Mucosa of descending colon (tissue), 3 donors: ENCODE measurements around the gene DUSP5. TPM values are rescaled to one million over a fixed set of nuclear protein-coding genes. Genes with fewer than 3 reads are reported as not detected.
A peak's percentile ranks its signal among the peaks of the same experiment; 100 is the strongest.
"Not testable (repeated sequence)": the region's sequence is repeated elsewhere in the genome, so short reads cannot be mapped to it uniquely, and the experiment has no call there.

Experiments used
- ATAC-seq: fragments of 200-7000 bp; cut with Tn5 transposase; one replicate; pipeline ENCODE4 v1.9.1; 2020; ENCODE audit warnings: mild to moderate bottlenecking, moderate library complexity
- DNase-seq, 3 donors: peaks; one replicate each; pipeline ENCODE4 v3.0.0-alpha.2; 2020
- H3K36me3 ChIP-seq: fragments of 200-600 bp; one replicate; pipeline ENCODE4 v1.8.0; 2021; ENCODE audit warnings: low read depth, mild to moderate bottlenecking
- H3K4me1 ChIP-seq: fragments of 200-600 bp; one replicate; pipeline ENCODE4 v1.8.0; 2021; ENCODE audit warnings: low read depth, mild to moderate bottlenecking
- H3K4me3 ChIP-seq: fragments of 200-600 bp; one replicate; pipeline ENCODE4 v1.8.0; 2021; ENCODE audit warnings: mild to moderate bottlenecking
- H3K9me3 ChIP-seq: fragments of 200-600 bp; one replicate; pipeline ENCODE4 v1.8.0; 2021; ENCODE audit warnings: mild to moderate bottlenecking
- intact Hi-C, 2 donors: fragments of 100-400 bp; cut with DNase I in 1 of 2; cut with micrococcal nuclease in 1 of 2; formaldehyde crosslinking; loops; one replicate each; pipeline versions ENCODE4 v1.11.0 to v1.11.1; 2022; cut with DNase I, micrococcal nuclease
- total RNA-seq, 3 donors: library from RNA; stranded (reverse); fragmentation: NEBNext Ultra II Directional in 2 of 3; extraction: Animal tissue kit (Norgen Biotek cat#: 25700) in 2 of 3; gene quantifications; one replicate each; pipeline versions ENCODE4 v1.2.1 to v1.2.4, GENCODE V29; 2021 to 2023
- TF ChIP-seq, protein P1 (sequence below): fragments of 200-600 bp; IDR thresholded peaks from one replicate; pipeline ENCODE4 v1.8.0; 2022; ENCODE audit warnings: antibody characterized with exemption, mild to moderate bottlenecking
- donor health status: DM: no; HTN: no; CAD: no; lungs with moderate emphysema.
- donor health status: DM: no; HTN: no; CAD: no.
- donor health status: DM: no; HTN: yes; CAD: no.

DUSP5 gene
- total RNA-seq, 3 donors from 2014 or later: 21.5 to 40.1 (median 23.9) TPM

DNA sequence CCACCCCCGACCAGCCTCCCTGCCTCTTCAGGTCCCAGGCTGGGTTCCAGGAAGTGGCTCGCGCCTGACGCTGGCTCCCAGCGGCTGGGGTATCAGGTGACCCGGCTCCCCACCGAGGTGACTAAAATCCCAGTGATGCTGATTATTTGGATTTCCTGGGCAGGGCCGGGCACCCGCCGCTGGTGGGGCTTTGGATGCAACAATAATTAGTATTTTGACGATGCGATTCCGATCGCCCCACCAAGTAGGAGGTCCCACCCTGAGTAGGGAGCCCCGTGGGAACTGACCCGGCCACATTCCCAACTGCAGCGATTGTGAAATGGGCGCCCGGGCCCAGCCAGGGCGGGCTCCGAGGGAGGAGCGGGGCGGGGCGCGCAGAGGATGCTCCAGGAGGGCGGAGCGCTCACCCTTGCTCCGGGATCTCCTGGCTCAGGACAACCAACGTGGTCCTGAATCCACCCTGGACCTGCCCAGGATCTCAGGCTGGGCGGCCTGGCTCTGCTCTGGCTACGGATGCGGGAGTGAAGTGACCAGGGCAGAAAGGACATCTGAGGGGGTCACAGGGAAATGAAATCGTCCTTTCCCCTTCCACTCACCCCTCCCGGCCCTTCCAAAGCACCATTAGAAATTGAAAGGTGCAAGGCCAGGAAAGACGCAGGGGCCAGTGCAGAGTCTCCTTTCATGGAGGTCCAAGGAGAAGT is 32.6 kb downstream of the DUSP5 start:
- intact Hi-C loops: no loop called here
- ATAC-seq (peak; percentile 72), DNase-seq (peak in 2 of 3 donors; percentile 36 to 53)
- no peaks in the 10 kb centered on the region for H3K9me3 ChIP-seq
- no peak overlapping the region for H3K4me3 ChIP-seq
- H3K4me1 ChIP-seq: no peaks in the 10 kb centered on the region
- no peaks in the 10 kb centered on the region for H3K36me3 ChIP-seq
- TF ChIP-seq, protein P1, sequence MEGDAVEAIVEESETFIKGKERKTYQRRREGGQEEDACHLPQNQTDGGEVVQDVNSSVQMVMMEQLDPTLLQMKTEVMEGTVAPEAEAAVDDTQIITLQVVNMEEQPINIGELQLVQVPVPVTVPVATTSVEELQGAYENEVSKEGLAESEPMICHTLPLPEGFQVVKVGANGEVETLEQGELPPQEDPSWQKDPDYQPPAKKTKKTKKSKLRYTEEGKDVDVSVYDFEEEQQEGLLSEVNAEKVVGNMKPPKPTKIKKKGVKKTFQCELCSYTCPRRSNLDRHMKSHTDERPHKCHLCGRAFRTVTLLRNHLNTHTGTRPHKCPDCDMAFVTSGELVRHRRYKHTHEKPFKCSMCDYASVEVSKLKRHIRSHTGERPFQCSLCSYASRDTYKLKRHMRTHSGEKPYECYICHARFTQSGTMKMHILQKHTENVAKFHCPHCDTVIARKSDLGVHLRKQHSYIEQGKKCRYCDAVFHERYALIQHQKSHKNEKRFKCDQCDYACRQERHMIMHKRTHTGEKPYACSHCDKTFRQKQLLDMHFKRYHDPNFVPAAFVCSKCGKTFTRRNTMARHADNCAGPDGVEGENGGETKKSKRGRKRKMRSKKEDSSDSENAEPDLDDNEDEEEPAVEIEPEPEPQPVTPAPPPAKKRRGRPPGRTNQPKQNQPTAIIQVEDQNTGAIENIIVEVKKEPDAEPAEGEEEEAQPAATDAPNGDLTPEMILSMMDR: no peak

DNA sequence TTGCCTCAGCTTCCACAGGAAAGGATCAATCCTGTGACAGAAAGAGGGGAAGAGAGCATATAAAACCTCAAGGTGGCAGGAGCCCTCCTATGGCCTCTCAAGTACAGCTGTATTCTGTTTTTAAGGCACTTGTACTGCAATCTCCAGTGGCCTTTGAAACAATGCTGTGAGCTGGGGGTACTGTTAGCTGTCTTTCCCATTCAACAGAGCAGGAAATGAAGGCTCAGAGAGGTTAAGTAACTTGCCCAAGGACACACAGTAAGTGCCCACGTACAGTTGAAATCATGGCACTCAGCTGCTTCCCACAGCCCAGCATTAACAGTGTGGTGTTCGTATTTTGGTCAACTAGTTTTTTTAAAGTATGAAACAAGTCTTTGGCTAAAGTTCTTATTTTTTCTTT is 34.0 kb downstream of the DUSP5 start:
- DNase-seq (no peak), ATAC-seq (no peak)
- no peaks in the 10 kb centered on the region for H3K9me3 ChIP-seq
- no peaks in the 10 kb centered on the region for H3K4me1 ChIP-seq
- no peak overlapping the region for H3K4me3 ChIP-seq
- TF ChIP-seq, protein P1: no peak
- H3K36me3 ChIP-seq: no peaks in the 10 kb centered on the region
- intact Hi-C loops: no loop called here

DNA sequence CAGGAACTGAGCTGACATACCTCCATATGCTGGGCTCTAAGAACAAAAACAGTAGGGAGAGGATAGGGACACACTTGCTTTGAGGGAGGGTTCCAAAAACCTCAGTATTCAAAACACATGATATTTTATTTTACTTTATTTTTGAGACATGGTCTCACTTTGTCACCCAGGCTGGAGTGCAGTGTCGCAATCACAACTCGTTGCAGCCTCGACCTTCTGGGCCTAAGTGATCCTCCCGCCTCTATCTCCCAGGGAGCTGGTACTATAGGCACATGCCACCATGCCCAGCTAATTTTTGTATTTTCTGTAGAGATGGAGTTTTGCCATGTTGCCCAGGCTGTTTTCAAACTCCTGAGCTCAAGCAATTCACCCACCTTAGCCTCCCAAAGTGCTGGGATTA is 34.9 kb downstream of the DUSP5 start:
- H3K4me3 ChIP-seq, intact Hi-C loops, H3K36me3 ChIP-seq, H3K4me1 ChIP-seq, DNase-seq, ATAC-seq, H3K9me3 ChIP-seq: not testable (repeated sequence)

DNA sequence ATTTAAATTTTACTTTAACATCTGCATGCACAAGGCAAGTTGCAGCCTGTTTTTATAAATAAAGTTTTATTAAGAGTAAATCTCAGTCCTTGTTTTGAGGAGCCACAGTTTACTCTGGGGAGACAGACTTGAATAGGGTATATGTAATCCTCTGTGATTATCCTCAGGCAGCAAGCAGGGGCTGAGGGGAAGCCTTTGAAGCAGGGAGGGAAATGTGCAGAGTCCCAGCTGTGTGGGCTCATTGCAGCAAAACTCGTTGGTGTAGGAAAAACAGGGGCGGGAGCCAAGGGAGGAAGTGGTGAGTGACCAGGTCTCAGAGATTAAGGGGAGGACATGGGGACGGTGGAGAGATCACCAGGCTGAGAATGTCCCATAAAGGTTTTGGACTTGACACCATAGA is 35.4 kb downstream of the DUSP5 start:
- H3K4me3 ChIP-seq: no peak overlapping the region
- ATAC-seq (no peak), DNase-seq (no peak)
- H3K36me3 ChIP-seq: no peaks in the 10 kb centered on the region
- H3K9me3 ChIP-seq: no peaks in the 10 kb centered on the region
- intact Hi-C loops: no loop called here
- TF ChIP-seq, protein P1: no peak
- no peaks in the 10 kb centered on the region for H3K4me1 ChIP-seq

DNA sequence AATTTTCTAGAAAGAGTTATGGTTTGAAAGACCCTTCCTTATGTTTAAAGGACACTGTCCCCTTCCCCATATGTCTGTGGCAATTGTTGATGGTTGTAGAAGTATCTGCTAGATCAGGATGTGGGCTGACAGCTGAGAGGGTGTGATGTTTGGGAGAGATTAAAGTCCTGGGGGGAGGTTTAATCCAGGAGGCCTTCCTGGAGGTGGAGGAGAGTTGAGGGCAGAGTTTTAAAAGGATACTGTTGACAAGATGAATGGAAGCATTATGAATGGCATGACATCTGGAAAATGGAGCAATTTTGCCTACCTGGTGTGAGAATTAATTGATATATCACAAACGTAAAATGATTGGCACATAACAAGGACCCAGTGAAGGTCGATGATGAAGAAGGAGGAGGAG is 36.9 kb downstream of the DUSP5 start:
- Histone ChIP-seq H3K4me1 (no peaks in the 10 kb centered on the region), H3K9me3 (no peaks in the 10 kb centered on the region), H3K4me3 (no peak overlapping the region), H3K36me3 (no peaks in the 10 kb centered on the region)
- DNase-seq (no peak), ATAC-seq (no peak)
- TF ChIP-seq, protein P1: no peak
- intact Hi-C loops: no loop called here

DNA sequence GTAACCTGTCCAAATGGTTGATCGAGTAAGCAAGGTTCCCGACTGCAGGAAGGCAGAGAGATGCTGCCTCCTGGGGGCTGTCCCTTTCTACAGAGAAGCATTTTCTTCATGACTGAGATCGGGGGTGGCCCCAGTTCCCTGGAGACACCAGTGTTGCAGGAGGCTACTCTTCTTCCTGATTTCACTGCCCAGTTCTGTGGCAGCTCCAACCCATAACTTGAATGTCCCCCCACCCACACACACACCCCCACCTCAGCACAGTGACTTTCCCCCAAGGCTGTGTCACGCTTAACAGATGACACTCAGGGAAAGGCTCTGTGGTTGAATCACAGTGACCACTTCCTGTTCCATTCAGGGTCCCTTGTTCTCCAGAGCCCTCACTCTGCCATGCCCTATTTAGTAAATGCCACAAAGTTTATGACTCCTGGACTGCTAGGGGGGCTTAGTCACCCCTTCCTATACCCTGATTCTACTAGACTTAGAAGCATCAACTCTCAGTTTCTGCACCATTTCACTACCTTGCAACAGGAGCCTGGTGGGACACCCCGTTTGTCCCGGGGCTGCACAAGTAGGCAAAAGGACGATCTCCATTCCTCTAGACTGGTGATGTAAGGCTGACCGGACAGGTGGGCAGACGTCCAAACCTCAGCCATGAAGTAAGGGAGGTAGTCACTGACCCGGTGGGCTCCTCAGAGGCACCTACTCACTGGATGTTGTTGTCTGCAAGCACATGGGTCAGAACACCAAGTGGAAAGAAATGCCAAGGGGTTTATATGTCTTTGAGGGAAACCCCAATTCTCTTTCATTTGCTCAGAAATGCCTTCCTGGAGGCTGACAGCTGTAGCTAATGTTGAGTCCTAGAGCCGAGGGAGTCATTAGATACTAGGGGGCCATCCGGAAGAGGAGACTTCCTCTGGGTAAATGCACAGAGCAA is 38.5 kb downstream of the DUSP5 start:
- peak; percentile 64 for ATAC-seq
- peak in 1 of 3 donors; percentile 43 for DNase-seq
- TF ChIP-seq, protein P1: no peak
- no peaks in the 10 kb centered on the region for H3K9me3 ChIP-seq
- intact Hi-C loops: no loop called here
- no peaks in the 10 kb centered on the region for H3K36me3 ChIP-seq
- H3K4me3 ChIP-seq: no peak overlapping the region
- no peaks in the 10 kb centered on the region for H3K4me1 ChIP-seq
